Hepatocyte (in vitro differentiated cells): ENCODE measurements around the gene PRMT7.

Source experiments
- EZH2 ChIP-seq: fragments of 200-600 bp; sonication (generic); IDR thresholded peaks from 2 replicates; pipeline ENCODE4 v1.6.1; 2016; ENCODE audit warnings: antibody characterized with exemption, mild to moderate bottlenecking, borderline replicate concordance
- EZH2phosphoT487 ChIP-seq: fragments of 200-600 bp; sonication (generic); IDR thresholded peaks from one replicate; pipeline ENCODE4 v1.6.1; 2018; ENCODE audit warnings: antibody characterized with exemption, mild to moderate bottlenecking, low read depth, moderate library complexity; ENCODE audit not compliant: unreplicated experiment, severe bottlenecking
- TF ChIP-seq, protein P1 (sequence below): fragments of 200-600 bp; sonication (generic); IDR thresholded peaks from 2 replicates; pipeline ENCODE4 v1.5.1; 2016; ENCODE audit warnings: antibody characterized with exemption, mild to moderate bottlenecking; ENCODE audit not compliant: poor library complexity

DNA sequence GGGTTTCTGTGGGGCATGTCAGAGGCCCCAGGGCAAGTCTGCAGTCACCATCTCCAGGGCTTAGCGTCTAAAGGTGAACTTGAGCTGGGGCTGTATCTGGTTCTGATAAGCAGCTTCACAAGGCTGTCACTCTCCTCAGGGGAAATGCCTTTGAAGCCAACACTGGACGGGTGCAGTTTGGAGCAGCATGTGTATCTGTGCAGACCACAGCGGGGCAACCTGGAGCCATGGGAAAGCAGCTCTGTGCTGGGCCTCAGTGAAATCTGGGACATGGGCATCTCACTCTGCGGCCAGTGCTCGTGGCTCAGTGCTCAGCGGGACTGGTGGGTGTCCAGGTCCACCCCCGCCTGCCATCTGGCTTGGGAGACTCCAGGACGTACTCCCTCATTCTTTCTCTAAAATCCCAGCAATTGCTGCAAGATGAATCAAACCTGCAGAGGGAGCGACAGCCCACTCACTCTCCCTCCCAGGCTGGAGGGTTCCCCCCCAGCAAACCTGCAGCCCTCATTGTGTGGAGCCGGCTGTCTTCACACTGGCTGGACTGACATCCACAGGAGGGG, 63.5 kb downstream of the PRMT7 start:
- TF ChIP-seq, protein P1, sequence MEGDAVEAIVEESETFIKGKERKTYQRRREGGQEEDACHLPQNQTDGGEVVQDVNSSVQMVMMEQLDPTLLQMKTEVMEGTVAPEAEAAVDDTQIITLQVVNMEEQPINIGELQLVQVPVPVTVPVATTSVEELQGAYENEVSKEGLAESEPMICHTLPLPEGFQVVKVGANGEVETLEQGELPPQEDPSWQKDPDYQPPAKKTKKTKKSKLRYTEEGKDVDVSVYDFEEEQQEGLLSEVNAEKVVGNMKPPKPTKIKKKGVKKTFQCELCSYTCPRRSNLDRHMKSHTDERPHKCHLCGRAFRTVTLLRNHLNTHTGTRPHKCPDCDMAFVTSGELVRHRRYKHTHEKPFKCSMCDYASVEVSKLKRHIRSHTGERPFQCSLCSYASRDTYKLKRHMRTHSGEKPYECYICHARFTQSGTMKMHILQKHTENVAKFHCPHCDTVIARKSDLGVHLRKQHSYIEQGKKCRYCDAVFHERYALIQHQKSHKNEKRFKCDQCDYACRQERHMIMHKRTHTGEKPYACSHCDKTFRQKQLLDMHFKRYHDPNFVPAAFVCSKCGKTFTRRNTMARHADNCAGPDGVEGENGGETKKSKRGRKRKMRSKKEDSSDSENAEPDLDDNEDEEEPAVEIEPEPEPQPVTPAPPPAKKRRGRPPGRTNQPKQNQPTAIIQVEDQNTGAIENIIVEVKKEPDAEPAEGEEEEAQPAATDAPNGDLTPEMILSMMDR: no peak
- TF ChIP-seq EZH2 (no peak), EZH2phosphoT487 (no peak)
